Large intestine (tissue), 3 donors: Measurements from ENCODE around the gene LRP1. TPM values are rescaled to one million over a fixed set of nuclear protein-coding genes. Genes with fewer than 3 reads are reported as not detected.

Experiments used
- DNase-seq, 2 donors: peaks; one replicate each; pipeline versions ENCODE4 v3.0.0 to v3.0.0-alpha.2; 2013
- H3K27ac ChIP-seq: one replicate; pipeline ENCODE4 v1.5.1; 2013; ENCODE audit warnings: low read length
- H3K27me3 ChIP-seq: 2 replicates; pipeline ENCODE4 v1.6.1; 2013; ENCODE audit warnings: low read length; ENCODE audit not compliant: control insufficient read depth, insufficient read depth
- H3K36me3 ChIP-seq: 2 replicates; pipeline ENCODE4 v1.6.1; 2013; ENCODE audit warnings: low read length; ENCODE audit not compliant: control insufficient read depth, insufficient read depth
- H3K4me1 ChIP-seq: one replicate; pipeline ENCODE4 v1.6.1; 2013; ENCODE audit warnings: low read length; ENCODE audit not compliant: control insufficient read depth, insufficient read depth
- H3K4me3 ChIP-seq: one replicate; pipeline ENCODE4 v1.5.1; 2013; ENCODE audit warnings: low read length
- H3K9me3 ChIP-seq: one replicate; pipeline ENCODE4 v1.6.1; 2013; ENCODE audit warnings: mild to moderate bottlenecking, low read depth, low read length, moderate library complexity; ENCODE audit not compliant: control insufficient read depth
- WGBS: methylation state at CpG from one replicate; pipeline ENCODE4 v1.1.5; 2013; ENCODE audit warnings: low lambda C conversion rate; ENCODE audit not compliant: insufficient coverage; 5-methylcytosine and 5-hydroxymethylcytosine counted together
- polyA plus RNA-seq: library from polyadenylated mRNA; unstranded; fragments of 120-200 nt; gene quantifications from one replicate; pipeline ENCODE4 v1.2.1, GENCODE V29; 2013

The LRP1 gene
- polyA plus RNA-seq, 1 donor: 100 TPM

DNA sequence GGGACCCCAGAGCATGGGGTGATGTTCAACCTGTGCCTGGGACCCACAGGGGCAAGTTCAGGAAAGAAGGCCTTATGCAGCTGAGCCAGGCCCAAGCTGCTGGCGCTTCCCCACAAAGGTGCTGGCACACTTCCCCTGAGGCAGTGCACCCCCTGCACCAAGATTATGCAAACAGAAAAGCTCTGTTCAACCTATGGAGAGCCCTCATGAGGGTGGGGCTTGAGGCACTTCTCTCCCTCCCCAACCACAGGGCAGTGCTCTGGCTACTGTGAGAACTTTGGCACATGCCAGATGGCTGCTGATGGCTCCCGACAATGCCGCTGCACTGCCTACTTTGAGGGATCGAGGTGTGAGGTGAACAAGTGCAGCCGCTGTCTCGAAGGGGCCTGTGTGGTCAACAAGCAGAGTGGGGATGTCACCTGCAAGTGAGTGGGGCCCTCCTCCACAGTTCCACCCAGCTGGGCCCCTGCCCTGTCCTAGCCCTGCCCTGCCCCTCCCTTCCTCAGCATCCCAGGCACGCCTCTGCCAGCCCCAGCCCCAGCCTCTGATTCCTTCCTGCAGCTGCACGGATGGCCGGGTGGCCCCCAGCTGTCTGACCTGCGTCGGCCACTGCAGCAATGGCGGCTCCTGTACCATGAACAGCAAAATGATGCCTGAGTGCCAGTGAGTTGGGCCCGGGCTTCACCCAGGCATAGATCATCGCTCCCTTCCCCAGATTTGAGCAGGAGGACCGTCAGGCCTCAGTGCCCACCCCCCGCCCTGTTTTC, 82.8 kb downstream of the LRP1 start:
- peaks cover 20% of the 10 kb centered on the region for H3K27me3 ChIP-seq
- no peak overlapping the region for H3K4me3 ChIP-seq
- peaks cover 63% of the 10 kb centered on the region for H3K36me3 ChIP-seq
- no peak overlapping the region for H3K27ac ChIP-seq
- no CpG with 5 or more reads among the region's 16 CpGs for WGBS
- H3K9me3 ChIP-seq: no peaks in the 10 kb centered on the region
- DNase-seq: no peak
- no peaks in the 10 kb centered on the region for H3K4me1 ChIP-seq

DNA sequence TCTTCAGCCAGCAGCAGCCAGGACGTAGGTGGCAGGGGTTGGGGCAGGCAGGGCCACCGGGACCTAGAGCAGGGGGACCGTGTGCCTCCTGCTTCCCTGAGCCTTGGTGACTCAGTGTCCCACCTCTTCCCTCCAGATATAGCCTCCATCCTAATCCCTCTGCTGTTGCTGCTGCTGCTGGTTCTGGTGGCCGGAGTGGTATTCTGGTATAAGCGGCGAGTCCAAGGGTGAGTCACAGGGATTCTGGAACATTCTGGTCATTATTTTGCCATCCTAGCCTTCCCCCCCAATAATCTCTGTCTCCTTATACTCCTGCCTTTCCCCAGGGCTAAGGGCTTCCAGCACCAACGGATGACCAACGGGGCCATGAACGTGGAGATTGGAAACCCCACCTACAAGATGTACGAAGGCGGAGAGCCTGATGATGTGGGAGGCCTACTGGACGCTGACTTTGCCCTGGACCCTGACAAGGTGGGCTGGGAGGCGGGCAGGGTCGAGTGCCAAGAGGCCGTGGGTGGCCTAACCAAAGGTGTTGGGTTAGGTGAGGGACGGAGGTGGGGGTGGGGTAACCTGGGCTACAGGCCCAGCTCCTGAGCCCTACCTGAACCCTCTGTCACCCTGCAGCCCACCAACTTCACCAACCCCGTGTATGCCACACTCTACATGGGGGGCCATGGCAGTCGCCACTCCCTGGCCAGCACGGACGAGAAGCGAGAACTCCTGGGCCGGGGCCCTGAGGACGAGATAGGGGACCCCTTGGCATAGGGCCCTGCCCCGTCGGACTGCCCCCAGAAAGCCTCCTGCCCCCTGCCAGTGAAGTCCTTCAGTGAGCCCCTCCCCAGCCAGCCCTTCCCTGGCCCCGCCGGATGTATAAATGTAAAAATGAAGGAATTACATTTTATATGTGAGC, 83.8 kb downstream of the LRP1 start:
- no CpG with 5 or more reads among the region's 27 CpGs for WGBS
- no peak for DNase-seq
- Histone ChIP-seq H3K4me3 (no peak overlapping the region), H3K27ac (no peak overlapping the region), H3K27me3 (peaks cover 28% of the 10 kb centered on the region), H3K4me1 (peaks cover 1% of the 10 kb centered on the region), H3K9me3 (peaks cover 1% of the 10 kb centered on the region), H3K36me3 (peaks cover 57% of the 10 kb centered on the region)

DNA sequence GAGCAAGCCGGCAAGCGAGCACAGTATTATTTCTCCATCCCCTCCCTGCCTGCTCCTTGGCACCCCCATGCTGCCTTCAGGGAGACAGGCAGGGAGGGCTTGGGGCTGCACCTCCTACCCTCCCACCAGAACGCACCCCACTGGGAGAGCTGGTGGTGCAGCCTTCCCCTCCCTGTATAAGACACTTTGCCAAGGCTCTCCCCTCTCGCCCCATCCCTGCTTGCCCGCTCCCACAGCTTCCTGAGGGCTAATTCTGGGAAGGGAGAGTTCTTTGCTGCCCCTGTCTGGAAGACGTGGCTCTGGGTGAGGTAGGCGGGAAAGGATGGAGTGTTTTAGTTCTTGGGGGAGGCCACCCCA, 84.4 kb downstream of the LRP1 start:
- WGBS: no CpG with 5 or more reads among the region's 7 CpGs
- peaks cover 4% of the 10 kb centered on the region for H3K9me3 ChIP-seq
- H3K4me1 ChIP-seq: peaks cover 6% of the 10 kb centered on the region
- H3K27me3 ChIP-seq: peaks cover 34% of the 10 kb centered on the region
- H3K36me3 ChIP-seq: peaks cover 52% of the 10 kb centered on the region
- DNase-seq: no peak
- no peak overlapping the region for H3K4me3 ChIP-seq
- H3K27ac ChIP-seq: no peak overlapping the region

DNA sequence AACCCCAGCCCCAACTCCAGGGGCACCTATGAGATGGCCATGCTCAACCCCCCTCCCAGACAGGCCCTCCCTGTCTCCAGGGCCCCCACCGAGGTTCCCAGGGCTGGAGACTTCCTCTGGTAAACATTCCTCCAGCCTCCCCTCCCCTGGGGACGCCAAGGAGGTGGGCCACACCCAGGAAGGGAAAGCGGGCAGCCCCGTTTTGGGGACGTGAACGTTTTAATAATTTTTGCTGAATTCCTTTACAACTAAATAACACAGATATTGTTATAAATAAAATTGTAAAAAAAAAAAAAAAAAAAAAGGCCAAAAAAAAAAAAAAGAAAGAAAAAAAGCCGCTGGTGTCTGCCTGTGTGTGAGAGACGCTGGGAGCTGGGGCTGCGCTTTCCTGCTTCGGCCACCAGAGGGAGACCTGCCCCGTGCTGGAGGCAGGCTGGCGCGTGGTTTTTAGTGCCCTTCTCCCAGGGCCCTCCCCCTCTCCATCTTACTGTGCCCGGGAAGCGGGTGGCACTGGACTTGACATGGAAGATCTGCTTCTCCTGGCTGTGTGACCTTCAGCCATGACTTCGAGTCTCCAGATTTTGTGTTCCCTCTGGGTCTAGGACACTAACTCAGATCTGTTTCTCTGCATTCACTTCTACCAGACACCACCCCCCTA, 84.9 kb downstream of the LRP1 start:
- WGBS: 40% methylated on average over 1 of the region's 16 CpGs
- no peak overlapping the region for H3K27ac ChIP-seq

DNA sequence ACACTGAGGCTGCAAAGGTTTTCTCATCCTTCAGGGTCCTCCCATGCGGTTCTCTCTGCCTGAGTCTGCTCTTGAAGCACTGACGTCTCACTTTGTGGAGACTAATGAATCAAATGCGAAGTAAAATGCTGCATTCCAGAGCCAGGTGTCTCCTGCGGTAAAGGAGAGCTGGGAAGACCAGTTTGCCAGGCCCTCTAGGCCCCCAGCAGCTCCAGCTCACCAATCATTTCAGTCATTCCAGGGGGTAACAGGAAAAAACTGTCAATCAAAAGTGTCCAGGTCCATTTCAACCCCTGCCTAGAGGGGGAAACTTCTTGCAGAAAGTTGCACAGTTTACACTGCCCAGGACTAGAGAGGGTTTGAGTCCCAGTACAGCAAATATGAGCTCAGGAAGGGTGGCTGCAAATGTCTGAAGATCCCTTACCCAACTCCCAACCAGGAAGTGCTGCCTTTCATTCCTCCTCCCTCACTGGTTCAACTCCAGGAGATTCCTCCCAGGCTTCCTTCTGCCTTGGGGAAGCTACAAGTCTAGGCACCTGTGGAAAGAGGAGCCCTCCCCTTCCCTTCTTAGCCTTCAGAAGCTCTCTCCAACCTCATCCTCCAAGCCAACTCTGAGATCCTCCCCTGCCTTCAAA, 85.6 kb downstream of the LRP1 start:
- Histone ChIP-seq H3K4me3 (no peak overlapping the region), H3K9me3 (peaks cover 4% of the 10 kb centered on the region), H3K27ac (no peak overlapping the region), H3K27me3 (peaks cover 46% of the 10 kb centered on the region), H3K4me1 (peaks cover 6% of the 10 kb centered on the region), H3K36me3 (peaks cover 40% of the 10 kb centered on the region)
- DNase-seq: no peak
- 100% methylated on average over 1 of the region's 4 CpGs for WGBS

More for the DNA sequence above, 84.9 kb downstream of the LRP1 start:
- Histone ChIP-seq H3K4me1 (peaks cover 6% of the 10 kb centered on the region), H3K9me3 (peaks cover 4% of the 10 kb centered on the region), H3K27me3 (peaks cover 39% of the 10 kb centered on the region), H3K36me3 (peaks cover 47% of the 10 kb centered on the region), H3K4me3 (no peak overlapping the region)
- DNase-seq: peak; percentile 81 to 82

DNA sequence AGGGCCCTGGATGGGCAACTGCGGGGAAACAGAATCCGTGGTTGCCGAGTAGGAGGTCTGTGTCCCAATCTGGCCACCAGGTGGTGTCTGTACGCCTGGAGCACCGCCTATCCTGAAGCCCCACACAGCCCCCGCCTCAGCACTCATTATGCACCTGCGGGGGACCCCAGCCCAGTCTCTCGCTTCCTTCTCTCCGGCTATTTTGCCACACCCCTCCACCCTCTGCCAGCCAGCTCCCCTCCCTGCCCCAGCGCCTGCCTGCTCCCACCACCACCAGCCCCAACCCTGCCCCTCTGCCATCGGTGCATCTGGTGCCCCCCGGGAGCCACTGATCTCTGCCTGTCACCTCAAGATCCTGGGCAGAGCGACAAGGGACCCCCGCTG, 86.1 kb downstream of the LRP1 start:
- no CpG with 5 or more reads among the region's 14 CpGs for WGBS
- H3K27ac ChIP-seq: no peak overlapping the region
- peaks cover 51% of the 10 kb centered on the region for H3K27me3 ChIP-seq
- peaks cover 4% of the 10 kb centered on the region for H3K9me3 ChIP-seq
- peaks cover 35% of the 10 kb centered on the region for H3K36me3 ChIP-seq
- H3K4me1 ChIP-seq: peaks cover 7% of the 10 kb centered on the region
- DNase-seq: peak in 1 of 2 donors; percentile 46
- H3K4me3 ChIP-seq: no peak overlapping the region

DNA sequence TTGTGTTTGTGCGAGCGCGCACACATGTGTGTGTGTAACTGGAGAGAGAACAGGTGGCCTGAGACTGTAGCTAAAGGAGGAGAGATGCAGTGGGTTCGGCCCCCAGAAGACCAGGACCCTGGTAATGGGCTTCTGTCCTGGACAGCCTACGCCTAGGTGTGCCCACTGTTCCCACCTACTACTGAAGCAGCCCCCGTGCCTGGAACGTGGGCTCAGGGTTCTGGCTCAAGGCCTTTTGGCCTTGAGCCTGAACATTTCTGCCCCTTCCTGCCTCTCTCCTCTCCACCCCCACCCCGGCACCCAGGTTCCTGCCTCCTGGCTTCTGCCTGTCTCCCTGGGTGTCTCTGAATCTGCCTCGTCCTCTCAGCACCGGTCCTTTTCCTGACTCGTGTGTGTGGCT, 86.8 kb downstream of the LRP1 start:
- no peak for DNase-seq
- no CpG with 5 or more reads among the region's 11 CpGs for WGBS
- H3K36me3 ChIP-seq: peaks cover 28% of the 10 kb centered on the region
- no peak overlapping the region for H3K4me3 ChIP-seq
- peaks cover 13% of the 10 kb centered on the region for H3K4me1 ChIP-seq
- no peak overlapping the region for H3K27ac ChIP-seq
- peaks cover 4% of the 10 kb centered on the region for H3K9me3 ChIP-seq
- peaks cover 58% of the 10 kb centered on the region for H3K27me3 ChIP-seq

DNA sequence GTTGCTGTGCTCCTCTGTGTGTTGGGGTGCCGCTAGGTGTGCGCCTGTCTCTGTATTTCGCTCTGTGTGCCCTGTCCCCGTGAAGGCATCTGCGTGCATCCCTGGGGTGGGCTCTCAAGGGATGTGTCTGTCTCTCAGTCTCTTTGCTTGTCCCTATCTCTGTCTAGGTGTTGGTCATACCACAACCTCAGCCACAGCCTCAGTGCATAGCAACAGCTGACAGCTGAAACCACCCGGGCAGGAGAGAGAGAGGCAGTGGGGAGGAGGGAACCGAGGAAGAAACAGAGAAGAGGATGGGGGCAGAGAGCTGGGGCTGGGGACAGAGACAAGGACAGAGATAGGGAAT, 87.4 kb downstream of the LRP1 start:
- DNase-seq: no peak
- peaks cover 64% of the 10 kb centered on the region for H3K27me3 ChIP-seq
- peaks cover 22% of the 10 kb centered on the region for H3K36me3 ChIP-seq
- peaks cover 17% of the 10 kb centered on the region for H3K4me1 ChIP-seq
- WGBS: no CpG with 5 or more reads among the region's 7 CpGs
- no peak overlapping the region for H3K27ac ChIP-seq
- H3K4me3 ChIP-seq: no peak overlapping the region
- peaks cover 4% of the 10 kb centered on the region for H3K9me3 ChIP-seq

DNA sequence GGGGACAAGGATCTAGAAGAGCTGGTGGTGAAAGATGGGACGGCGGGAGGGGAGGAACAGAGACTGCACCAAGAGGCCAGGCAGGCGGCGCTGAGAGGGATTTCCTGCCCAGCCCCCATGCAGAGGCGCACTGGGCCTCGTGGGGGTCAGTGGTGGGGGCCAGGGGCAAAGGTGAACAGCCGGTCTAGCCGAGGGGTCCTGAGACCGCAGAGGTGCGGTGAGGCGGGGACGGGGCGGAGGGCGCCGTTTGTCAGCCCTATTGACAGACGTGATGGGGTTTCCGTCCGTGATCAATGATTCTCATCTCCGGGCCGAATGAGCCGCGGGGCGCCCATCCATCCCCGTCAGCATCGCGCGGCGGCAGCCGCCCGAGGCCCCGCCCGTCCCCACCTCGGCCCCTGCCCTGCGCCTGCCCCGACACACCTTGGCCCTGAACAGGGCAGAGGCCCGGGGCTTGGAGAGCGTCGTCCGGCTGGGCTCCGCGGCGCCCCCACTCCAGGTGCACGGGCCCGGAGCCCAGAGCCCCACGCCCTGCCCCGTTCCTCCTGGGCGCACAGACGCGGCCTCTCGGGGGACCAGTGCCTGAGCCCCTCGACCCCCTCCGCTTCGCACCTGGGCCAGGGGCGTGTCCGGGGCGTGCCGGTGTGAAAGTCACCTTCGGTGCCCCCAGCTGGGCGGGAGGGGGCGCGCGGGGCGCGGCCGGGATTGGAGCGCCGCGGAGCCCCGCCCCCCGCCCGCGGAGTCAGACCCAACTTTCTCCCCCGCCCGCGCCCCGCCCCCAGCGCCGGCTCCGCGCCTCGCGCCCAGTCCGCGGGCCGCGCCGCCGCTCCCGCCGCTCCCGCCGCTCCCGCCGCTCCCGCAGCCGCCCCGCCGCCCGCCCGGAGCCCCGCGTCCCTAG, 88.0 kb downstream of the LRP1 start, which contains the start of gene NXPH4:
Gene NXPH4, plus strand, starts transcription at position 781 of the 898 bp plus-strand sequence. CDS start 176 bp downstream, outside the sequence.
- H3K4me1 ChIP-seq: peaks cover 18% of the 10 kb centered on the region
- H3K9me3 ChIP-seq: peaks cover 4% of the 10 kb centered on the region
- DNase-seq: peak in 1 of 2 donors; percentile 32
- peak within 1 kb of the TSS; percentile 11 for H3K4me3 ChIP-seq
- no CpG with 5 or more reads among the region's 102 CpGs for WGBS
- H3K27ac ChIP-seq: no peak within 1 kb of the TSS
- peaks cover 16% of the 10 kb centered on the region for H3K36me3 ChIP-seq
- peaks cover 70% of the 10 kb centered on the region for H3K27me3 ChIP-seq
